Neural cell (in vitro differentiated cells): ENCODE measurements around the gene FLACC1. TPM values are rescaled to one million over a fixed set of nuclear protein-coding genes. Genes with fewer than 3 reads are reported as not detected.

Experiments
- H2AFZ ChIP-seq: fragments of 200-600, 300-800 bp; sonication (generic), shearing (Covaris generic); 2 replicates; pipeline ENCODE4 v1.6.0; 2014; ENCODE audit warnings: low read depth, mild to moderate bottlenecking, antibody characterized with exemption, low read length, moderate library complexity
- H3F3A ChIP-seq: fragments of 200-600 bp; shearing (Covaris generic); 2 replicates; pipeline ENCODE4 v1.6.1; 2016; ENCODE audit warnings: mild to moderate bottlenecking, moderate library complexity, mixed read lengths, antibody characterized with exemption, low read length; ENCODE audit not compliant: insufficient read depth, poor library complexity, severe bottlenecking
- H3K27ac ChIP-seq: fragments of 200-600, 300-800 bp; sonication (generic), shearing (Covaris generic); 2 replicates; pipeline ENCODE4 v1.5.1; 2014; ENCODE audit warnings: mild to moderate bottlenecking, low read length, moderate library complexity
- H3K27me3 ChIP-seq: fragments of 300-800, 200-600 bp; sonication (generic), shearing (Covaris generic); 2 replicates; pipeline ENCODE4 v1.6.0; 2014; ENCODE audit warnings: mild to moderate bottlenecking, low read depth, low read length, moderate library complexity; ENCODE audit not compliant: insufficient read depth
- H3K36me3 ChIP-seq: fragments of 300-800, 200-600 bp; sonication (generic), shearing (Covaris generic); 2 replicates; pipeline ENCODE4 v1.5.1; 2014; ENCODE audit warnings: mild to moderate bottlenecking, antibody characterized with exemption, low read length, moderate library complexity; ENCODE audit not compliant: insufficient read depth
- H3K4me2 ChIP-seq: fragments of 300-800, 200-600 bp; sonication (generic), shearing (Covaris generic); 2 replicates; pipeline ENCODE4 v1.6.0; 2014; ENCODE audit warnings: mild to moderate bottlenecking, low read length
- H3K4me3 ChIP-seq: fragments of 300-800, 200-600 bp; sonication (generic), shearing (Covaris generic); 2 replicates; pipeline ENCODE4 v1.5.1; 2014; ENCODE audit warnings: mild to moderate bottlenecking, low read length, moderate library complexity
- H3K79me2 ChIP-seq: fragments of 200-600 bp; shearing (Covaris generic); replicated peaks from 2 replicates; pipeline ENCODE4 v1.6.0; 2014; ENCODE audit warnings: mild to moderate bottlenecking, low read length, moderate library complexity; ENCODE audit not compliant: insufficient read depth
- H3K9ac ChIP-seq: fragments of 300-800, 200-600 bp; sonication (generic), shearing (Covaris generic); 2 replicates; pipeline ENCODE4 v1.6.1; 2016; ENCODE audit warnings: mild to moderate bottlenecking, low read length, mixed read lengths
- H3K9me2 ChIP-seq: fragments of 200-600 bp; shearing (Covaris generic); 2 replicates; pipeline ENCODE4 v1.6.1; 2016; ENCODE audit warnings: mild to moderate bottlenecking, low read length, mixed read lengths; ENCODE audit not compliant: insufficient read depth
- H3K9me3 ChIP-seq: fragments of 200-600, 300-800 bp; sonication (generic), shearing (Covaris generic); 2 replicates; pipeline ENCODE4 v1.6.1; 2016; ENCODE audit warnings: mild to moderate bottlenecking, mixed run types, low read length, moderate library complexity, mixed read lengths
- H4K20me1 ChIP-seq: fragments of 200-600 bp; shearing (Covaris generic); 2 replicates; pipeline ENCODE4 v1.6.1; 2016; ENCODE audit warnings: mild to moderate bottlenecking, mixed run types; ENCODE audit not compliant: insufficient read depth
- EP300 ChIP-seq: fragments of 450-650 bp; conservative IDR thresholded peaks from 2 replicates; pipeline ENCODE4 v1.6.1; 2014; ENCODE audit warnings: antibody characterized with exemption, mild to moderate bottlenecking, moderate library complexity; ENCODE audit not compliant: poor library complexity, severe bottlenecking
- EZH2 ChIP-seq: fragments of 200-600, 300-800 bp; shearing (Covaris generic), sonication (generic); IDR thresholded peaks from 2 replicates; pipeline ENCODE4 v1.6.1; 2014; ENCODE audit warnings: antibody characterized with exemption, low read length, borderline replicate concordance, mild to moderate bottlenecking; ENCODE audit not compliant: insufficient read depth, poor library complexity, severe bottlenecking
- MXI1 ChIP-seq: fragments of 450-650 bp; conservative IDR thresholded peaks from 2 replicates; pipeline ENCODE4 v1.6.1; 2014; ENCODE audit warnings: antibody characterized with exemption, mild to moderate bottlenecking; ENCODE audit not compliant: poor library complexity, severe bottlenecking
- POLR2AphosphoS5 ChIP-seq: IDR thresholded peaks from 2 replicates; pipeline ENCODE4 v1.6.1; 2012
- RAD21 ChIP-seq: fragments of 450-650 bp; conservative IDR thresholded peaks from 2 replicates; pipeline ENCODE4 v1.6.1; 2014; ENCODE audit warnings: antibody characterized with exemption, mild to moderate bottlenecking, moderate library complexity
- REST ChIP-seq: IDR thresholded peaks from 2 replicates; pipeline ENCODE4 v1.6.1; 2012; ENCODE audit warnings: borderline replicate concordance
- SMC3 ChIP-seq: fragments of 450-650 bp; conservative IDR thresholded peaks from 2 replicates; pipeline ENCODE4 v1.6.1; 2014; ENCODE audit warnings: antibody characterized with exemption, mild to moderate bottlenecking, moderate library complexity; ENCODE audit not compliant: poor library complexity
- TAF1 ChIP-seq: IDR thresholded peaks from 2 replicates; pipeline ENCODE4 v1.6.1; 2012; ENCODE audit warnings: low read depth
- polyA plus RNA-seq: library from polyadenylated mRNA; depleted of rRNA; stranded (reverse); fragments of >200 nt; gene quantifications from 2 replicates; pipeline ENCODE4 v1.2.3, GENCODE V29; 2014
- TF ChIP-seq, protein P1 (sequence below): fragments of 450-650 bp; IDR thresholded peaks from 2 replicates; pipeline ENCODE4 v1.5.1; 2014; ENCODE audit warnings: antibody characterized with exemption, mild to moderate bottlenecking, moderate library complexity; ENCODE audit not compliant: poor library complexity, severe bottlenecking

The FLACC1 gene
- polyA plus RNA-seq, 1 donor from 2014 or later = 1.8 TPM

DNA sequence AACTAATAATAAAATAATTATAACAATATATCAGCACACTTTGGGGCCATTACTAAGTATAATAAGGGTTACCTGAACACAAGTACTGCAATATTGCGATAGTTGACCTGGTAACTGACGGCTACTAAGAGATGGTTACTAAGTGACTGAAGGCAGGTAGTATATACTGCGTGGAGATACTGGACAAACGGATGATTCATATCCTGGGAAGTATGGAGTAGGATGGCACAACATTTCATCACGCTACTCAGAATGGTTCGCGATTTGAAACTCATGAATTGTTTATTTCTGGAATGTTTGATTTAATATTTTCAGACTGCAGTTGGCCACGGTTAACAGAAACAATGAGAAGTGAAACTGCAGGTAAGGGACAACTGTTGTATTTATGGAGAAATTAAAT, 39.5 kb upstream of the FLACC1 start:
- Histone ChIP-seq H3K4me3 (no peak overlapping the region), H4K20me1 (no peaks in the 10 kb centered on the region), H3K4me2 (no peak overlapping the region), H3K79me2 (no peaks in the 10 kb centered on the region), H2AFZ (no peak overlapping the region), H3K9ac (no peak overlapping the region), H3K9me2 (no peaks in the 10 kb centered on the region), H3K27me3 (no peaks in the 10 kb centered on the region), H3K9me3 (no peaks in the 10 kb centered on the region), H3F3A (no peaks in the 10 kb centered on the region), H3K36me3 (no peaks in the 10 kb centered on the region), H3K27ac (no peak overlapping the region)
- TF ChIP-seq, protein P1, sequence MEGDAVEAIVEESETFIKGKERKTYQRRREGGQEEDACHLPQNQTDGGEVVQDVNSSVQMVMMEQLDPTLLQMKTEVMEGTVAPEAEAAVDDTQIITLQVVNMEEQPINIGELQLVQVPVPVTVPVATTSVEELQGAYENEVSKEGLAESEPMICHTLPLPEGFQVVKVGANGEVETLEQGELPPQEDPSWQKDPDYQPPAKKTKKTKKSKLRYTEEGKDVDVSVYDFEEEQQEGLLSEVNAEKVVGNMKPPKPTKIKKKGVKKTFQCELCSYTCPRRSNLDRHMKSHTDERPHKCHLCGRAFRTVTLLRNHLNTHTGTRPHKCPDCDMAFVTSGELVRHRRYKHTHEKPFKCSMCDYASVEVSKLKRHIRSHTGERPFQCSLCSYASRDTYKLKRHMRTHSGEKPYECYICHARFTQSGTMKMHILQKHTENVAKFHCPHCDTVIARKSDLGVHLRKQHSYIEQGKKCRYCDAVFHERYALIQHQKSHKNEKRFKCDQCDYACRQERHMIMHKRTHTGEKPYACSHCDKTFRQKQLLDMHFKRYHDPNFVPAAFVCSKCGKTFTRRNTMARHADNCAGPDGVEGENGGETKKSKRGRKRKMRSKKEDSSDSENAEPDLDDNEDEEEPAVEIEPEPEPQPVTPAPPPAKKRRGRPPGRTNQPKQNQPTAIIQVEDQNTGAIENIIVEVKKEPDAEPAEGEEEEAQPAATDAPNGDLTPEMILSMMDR = no peak
- no peak for TF ChIP-seq EP300
- no peak for TF ChIP-seq TAF1
- TF ChIP-seq RAD21 = no peak
- TF ChIP-seq EZH2 = no peak
- no peak for TF ChIP-seq SMC3
- TF ChIP-seq REST = no peak
- no peak for TF ChIP-seq MXI1
- TF ChIP-seq POLR2AphosphoS5 = no peak

- Histone ChIP-seq H3K4me2 (no peak overlapping the region), H3K79me2 (no peaks in the 10 kb centered on the region), H3K4me3 (no peak overlapping the region), H3K27ac (no peak overlapping the region), H3K27me3 (no peaks in the 10 kb centered on the region), H3F3A (no peaks in the 10 kb centered on the region), H3K9ac (no peak overlapping the region), H3K36me3 (peaks cover 13% of the 10 kb centered on the region), H4K20me1 (no peaks in the 10 kb centered on the region), H2AFZ (no peak overlapping the region), H3K9me2 (no peaks in the 10 kb centered on the region), H3K9me3 (no peaks in the 10 kb centered on the region)
- TF ChIP-seq EP300 (no peak), MXI1 (no peak), POLR2AphosphoS5 (no peak), SMC3 (no peak), EZH2 (no peak), RAD21 (no peak), REST (no peak)
- TF ChIP-seq, protein P1 = no peak
These were observed 26.0 kb upstream of the FLACC1 start for GRCh38 chr2:201383136-201383535.
